GM13977 (cell line): ENCODE data around the gene IFNLR1.

Experiments used
- DNase-seq: peaks from one replicate; pipeline ENCODE4 v3.0.0; 2012; ENCODE audit warnings: low spot score
- CTCF ChIP-seq: IDR thresholded peaks from 2 replicates; pipeline ENCODE4 v1.5.1; 2012; ENCODE audit warnings: mild to moderate bottlenecking, control low read depth; ENCODE audit not compliant: insufficient read depth; ENCODE audit errors: extremely low read depth, missing control alignments
- in situ Hi-C: fragments of 300-500 bp; cut with MboI; formaldehyde crosslinking; loops from one replicate; pipeline ENCODE4 v1.12.0; 2022; ENCODE audit warnings: low sequenced_read_pairs, low pct_unique_long_range_greater_than_20kb, mixed read lengths, inconsistent platforms; ENCODE audit not compliant: unreplicated experiment

The IFNLR1 gene

GRCh38 chr1:24113641-24114033, 73.5 kb downstream of the IFNLR1 start:
- no peak for TF ChIP-seq CTCF
- in situ Hi-C loops = no loop called here
- no peak for DNase-seq

GRCh38 chr1:24111996-24112779, 74.9 kb downstream of the IFNLR1 start, which contains the start of gene MYOM3:
TSS of gene MYOM3 (minus strand) at chr1:24112135. CDS start at chr1:24108636, 3,499 bp downstream.
- TF ChIP-seq CTCF = peak; percentile 71
- in situ Hi-C loops = no loop called here

GRCh38 chr1:24111262-24111995, 75.7 kb downstream of the IFNLR1 start:
- DNase-seq = no peak
- in situ Hi-C loops = no loop called here
- no peak for TF ChIP-seq CTCF

More at GRCh38 chr1:24111996-24112779, 74.9 kb downstream of the IFNLR1 start, which contains the start of gene MYOM3:
- peak; percentile 83 for DNase-seq

- TF ChIP-seq CTCF = no peak
- DNase-seq = no peak
- in situ Hi-C loops = no loop called here
Measured at GRCh38 chr1:24110642-24111261, 76.3 kb downstream of the IFNLR1 start.

- no peak for DNase-seq
- in situ Hi-C loops = no loop called here
- TF ChIP-seq CTCF = no peak
Measured at GRCh38 chr1:24109686-24110475, 77.2 kb downstream of the IFNLR1 start.

GRCh38 chr1:24109166-24109483, 78.0 kb downstream of the IFNLR1 start:
- no peak for DNase-seq
- in situ Hi-C loops = no loop called here
- no peak for TF ChIP-seq CTCF
